ENCODE measurements around the gene AVL9.
A peak's percentile ranks its signal among the peaks of the same experiment; 100 is the strongest.

Gene AVL9

GRCh38 chr7:32574626-32575025 is 79.3 kb downstream of the AVL9 start:
- H3K4me1 ChIP-seq (ENCODE audit: control insufficient read depth in 1 of 2, insufficient read depth in 2 of 2, low read length in 2 of 2): no peaks in the 10 kb centered on the region
- H3K36me3 ChIP-seq (ENCODE audit: control insufficient read depth in 1 of 2, insufficient read depth in 2 of 2, low read length in 2 of 2): peaks cover 20 to 60% of the 10 kb centered on the region in 2 donors
- H3K27ac ChIP-seq (ENCODE audit: low read length): no peak overlapping the region
- no peaks in the 10 kb centered on the region for H3K9me3 ChIP-seq (ENCODE audit: control insufficient read depth in 1 of 2, low read length in 2 of 2)
- no peak overlapping the region for H3K4me3 ChIP-seq (ENCODE audit: low read depth in 1 of 2, low read length in 2 of 2)
- H3K27me3 ChIP-seq (ENCODE audit: low read depth, low read length): no peaks in the 10 kb centered on the region

- no peak overlapping the region for H3K27ac ChIP-seq (ENCODE audit: low read length)
- peaks cover 39 to 69% of the 10 kb centered on the region in 2 donors for H3K36me3 ChIP-seq (ENCODE audit: control insufficient read depth in 1 of 2, insufficient read depth in 2 of 2, low read length in 2 of 2)
Observed at GRCh38 chr7:32577421-32577820, 82.1 kb downstream of the AVL9 start.

GRCh38 chr7:32579776-32580175 is 84.5 kb downstream of the AVL9 start:
- Histone ChIP-seq H3K27ac (ENCODE audit: low read length) (no peak overlapping the region), H3K4me3 (ENCODE audit: low read depth in 1 of 2, low read length in 2 of 2) (no peak overlapping the region), H3K9me3 (ENCODE audit: control insufficient read depth in 1 of 2, low read length in 2 of 2) (no peaks in the 10 kb centered on the region), H3K36me3 (ENCODE audit: control insufficient read depth in 1 of 2, insufficient read depth in 2 of 2, low read length in 2 of 2) (peaks cover 53 to 68% of the 10 kb centered on the region in 2 donors), H3K4me1 (ENCODE audit: control insufficient read depth in 1 of 2, insufficient read depth in 2 of 2, low read length in 2 of 2) (no peaks in the 10 kb centered on the region), H3K27me3 (ENCODE audit: low read depth, low read length) (no peaks in the 10 kb centered on the region)

More at GRCh38 chr7:32577421-32577820, 82.1 kb downstream of the AVL9 start:
- H3K27me3 ChIP-seq (ENCODE audit: low read depth, low read length): no peaks in the 10 kb centered on the region
- no peaks in the 10 kb centered on the region for H3K9me3 ChIP-seq (ENCODE audit: control insufficient read depth in 1 of 2, low read length in 2 of 2)
- H3K4me1 ChIP-seq (ENCODE audit: control insufficient read depth in 1 of 2, insufficient read depth in 2 of 2, low read length in 2 of 2): no peaks in the 10 kb centered on the region
- H3K4me3 ChIP-seq (ENCODE audit: low read depth in 1 of 2, low read length in 2 of 2): no peak overlapping the region

- peaks cover 51 to 65% of the 10 kb centered on the region in 2 donors for H3K36me3 ChIP-seq (ENCODE audit: control insufficient read depth in 1 of 2, insufficient read depth in 2 of 2, low read length in 2 of 2)
- H3K27ac ChIP-seq (ENCODE audit: low read length): no peak overlapping the region
- no peaks in the 10 kb centered on the region for H3K9me3 ChIP-seq (ENCODE audit: control insufficient read depth in 1 of 2, low read length in 2 of 2)
- no peaks in the 10 kb centered on the region for H3K4me1 ChIP-seq (ENCODE audit: control insufficient read depth in 1 of 2, insufficient read depth in 2 of 2, low read length in 2 of 2)
- no peaks in the 10 kb centered on the region for H3K27me3 ChIP-seq (ENCODE audit: low read depth, low read length)
- no peak overlapping the region for H3K4me3 ChIP-seq (ENCODE audit: low read depth in 1 of 2, low read length in 2 of 2)
Observed at GRCh38 chr7:32580646-32581045, 85.4 kb downstream of the AVL9 start.

GRCh38 chr7:32582036-32582435 is 86.7 kb downstream of the AVL9 start:
- Histone ChIP-seq H3K4me3 (ENCODE audit: low read depth in 1 of 2, low read length in 2 of 2) (no peak overlapping the region), H3K4me1 (ENCODE audit: control insufficient read depth in 1 of 2, insufficient read depth in 2 of 2, low read length in 2 of 2) (peaks cover 0 to 8% of the 10 kb centered on the region in 2 donors), H3K27ac (ENCODE audit: low read length) (no peak overlapping the region), H3K27me3 (ENCODE audit: low read depth, low read length) (no peaks in the 10 kb centered on the region), H3K36me3 (ENCODE audit: control insufficient read depth in 1 of 2, insufficient read depth in 2 of 2, low read length in 2 of 2) (peaks cover 51 to 61% of the 10 kb centered on the region in 2 donors), H3K9me3 (ENCODE audit: control insufficient read depth in 1 of 2, low read length in 2 of 2) (no peaks in the 10 kb centered on the region)

- Histone ChIP-seq H3K4me3 (ENCODE audit: low read depth in 1 of 2, low read length in 2 of 2) (no peak overlapping the region), H3K36me3 (ENCODE audit: control insufficient read depth in 1 of 2, insufficient read depth in 2 of 2, low read length in 2 of 2) (peaks cover 51 to 54% of the 10 kb centered on the region in 2 donors), H3K27ac (ENCODE audit: low read length) (no peak overlapping the region), H3K4me1 (ENCODE audit: control insufficient read depth in 1 of 2, insufficient read depth in 2 of 2, low read length in 2 of 2) (peaks cover 0 to 11% of the 10 kb centered on the region in 2 donors), H3K27me3 (ENCODE audit: low read depth, low read length) (no peaks in the 10 kb centered on the region), H3K9me3 (ENCODE audit: control insufficient read depth in 1 of 2, low read length in 2 of 2) (no peaks in the 10 kb centered on the region)
Observed at GRCh38 chr7:32583791-32584190, 88.5 kb downstream of the AVL9 start.

- Histone ChIP-seq H3K27ac (ENCODE audit: low read length) (peak overlapping the region; percentile 50), H3K4me1 (ENCODE audit: control insufficient read depth in 1 of 2, insufficient read depth in 2 of 2, low read length in 2 of 2) (peaks cover 0 to 11% of the 10 kb centered on the region in 2 donors), H3K36me3 (ENCODE audit: control insufficient read depth in 1 of 2, insufficient read depth in 2 of 2, low read length in 2 of 2) (peaks cover 38 to 55% of the 10 kb centered on the region in 2 donors), H3K4me3 (ENCODE audit: low read depth in 1 of 2, low read length in 2 of 2) (no peak overlapping the region), H3K9me3 (ENCODE audit: control insufficient read depth in 1 of 2, low read length in 2 of 2) (no peaks in the 10 kb centered on the region), H3K27me3 (ENCODE audit: low read depth, low read length) (no peaks in the 10 kb centered on the region)
Observed at GRCh38 chr7:32586291-32587221, 91.3 kb downstream of the AVL9 start.

- peaks cover 31 to 47% of the 10 kb centered on the region in 2 donors for H3K36me3 ChIP-seq (ENCODE audit: control insufficient read depth in 1 of 2, insufficient read depth in 2 of 2, low read length in 2 of 2)
- no peaks in the 10 kb centered on the region for H3K9me3 ChIP-seq (ENCODE audit: control insufficient read depth in 1 of 2, low read length in 2 of 2)
- peak overlapping the region; percentile 50 for H3K27ac ChIP-seq (ENCODE audit: low read length)
- H3K27me3 ChIP-seq (ENCODE audit: low read depth, low read length): no peaks in the 10 kb centered on the region
- no peak overlapping the region for H3K4me3 ChIP-seq (ENCODE audit: low read depth in 1 of 2, low read length in 2 of 2)
- peaks cover 0 to 11% of the 10 kb centered on the region in 2 donors for H3K4me1 ChIP-seq (ENCODE audit: control insufficient read depth in 1 of 2, insufficient read depth in 2 of 2, low read length in 2 of 2)
Observed at GRCh38 chr7:32587411-32587948, 92.2 kb downstream of the AVL9 start.

GRCh38 chr7:32588657-32589056 is 93.4 kb downstream of the AVL9 start:
- peaks cover 0 to 11% of the 10 kb centered on the region in 2 donors for H3K4me1 ChIP-seq (ENCODE audit: control insufficient read depth in 1 of 2, insufficient read depth in 2 of 2, low read length in 2 of 2)
- peaks cover 25 to 40% of the 10 kb centered on the region in 2 donors for H3K36me3 ChIP-seq (ENCODE audit: control insufficient read depth in 1 of 2, insufficient read depth in 2 of 2, low read length in 2 of 2)
- H3K9me3 ChIP-seq (ENCODE audit: control insufficient read depth in 1 of 2, low read length in 2 of 2): no peaks in the 10 kb centered on the region
- no peak overlapping the region for H3K4me3 ChIP-seq (ENCODE audit: low read depth in 1 of 2, low read length in 2 of 2)
- no peak overlapping the region for H3K27ac ChIP-seq (ENCODE audit: low read length)
- no peaks in the 10 kb centered on the region for H3K27me3 ChIP-seq (ENCODE audit: low read depth, low read length)

- H3K4me3 ChIP-seq (ENCODE audit: low read depth in 1 of 2, low read length in 2 of 2): no peak overlapping the region
- no peaks in the 10 kb centered on the region for H3K9me3 ChIP-seq (ENCODE audit: control insufficient read depth in 1 of 2, low read length in 2 of 2)
- peaks cover 6 to 16% of the 10 kb centered on the region in 2 donors for H3K36me3 ChIP-seq (ENCODE audit: control insufficient read depth in 1 of 2, insufficient read depth in 2 of 2, low read length in 2 of 2)
- no peak overlapping the region for H3K27ac ChIP-seq (ENCODE audit: low read length)
- no peaks in the 10 kb centered on the region for H3K27me3 ChIP-seq (ENCODE audit: low read depth, low read length)
- peaks cover 0 to 3% of the 10 kb centered on the region in 2 donors for H3K4me1 ChIP-seq (ENCODE audit: control insufficient read depth in 1 of 2, insufficient read depth in 2 of 2, low read length in 2 of 2)
Observed at GRCh38 chr7:32591938-32592337, 96.6 kb downstream of the AVL9 start.

GRCh38 chr7:32592701-32593100 is 97.4 kb downstream of the AVL9 start:
- H3K27ac ChIP-seq (ENCODE audit: low read length): no peak overlapping the region
- H3K4me3 ChIP-seq (ENCODE audit: low read depth in 1 of 2, low read length in 2 of 2): no peak overlapping the region
- H3K27me3 ChIP-seq (ENCODE audit: low read depth, low read length): no peaks in the 10 kb centered on the region
- H3K4me1 ChIP-seq (ENCODE audit: control insufficient read depth in 1 of 2, insufficient read depth in 2 of 2, low read length in 2 of 2): no peaks in the 10 kb centered on the region
- peaks cover 6 to 19% of the 10 kb centered on the region in 2 donors for H3K36me3 ChIP-seq (ENCODE audit: control insufficient read depth in 1 of 2, insufficient read depth in 2 of 2, low read length in 2 of 2)
- no peaks in the 10 kb centered on the region for H3K9me3 ChIP-seq (ENCODE audit: control insufficient read depth in 1 of 2, low read length in 2 of 2)
